CD4-positive, alpha-beta T cell treated with Interferon alpha-2 for 1 hour (primary cell): ENCODE results near the gene ASIC2.
"Not testable (repeated sequence)": the region's sequence is repeated elsewhere in the genome, so short reads cannot be mapped to it uniquely, and the experiment has no call there.

Source experiments
- DNase-seq, 2 donors: peaks; one replicate each; pipeline ENCODE4 v3.0.0-alpha.2; 2020 to 2022

Gene ASIC2

GRCh38 chr17:32970281-32970680 lies 322.8 kb downstream of the ASIC2 start:
- no peak for DNase-seq

DNA sequence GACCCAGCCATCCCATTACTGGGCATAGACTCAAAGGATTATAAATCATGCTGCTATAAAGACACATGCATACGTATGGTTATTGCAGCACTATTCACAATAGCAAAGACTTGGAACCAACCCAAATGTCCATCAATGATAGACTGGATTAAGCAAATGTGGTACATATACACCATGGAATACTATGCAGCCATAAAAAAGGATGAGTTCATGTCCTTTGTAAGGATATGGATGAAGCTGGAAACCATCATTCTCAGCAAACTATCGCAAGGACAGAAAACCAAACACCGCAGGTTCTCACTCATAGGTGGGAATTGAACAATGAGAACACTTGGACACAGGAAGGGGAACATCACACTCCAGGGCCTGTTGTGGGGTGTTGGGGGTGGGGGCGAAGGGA lies 323.9 kb downstream of the ASIC2 start:
- DNase-seq: not testable (repeated sequence)

DNA sequence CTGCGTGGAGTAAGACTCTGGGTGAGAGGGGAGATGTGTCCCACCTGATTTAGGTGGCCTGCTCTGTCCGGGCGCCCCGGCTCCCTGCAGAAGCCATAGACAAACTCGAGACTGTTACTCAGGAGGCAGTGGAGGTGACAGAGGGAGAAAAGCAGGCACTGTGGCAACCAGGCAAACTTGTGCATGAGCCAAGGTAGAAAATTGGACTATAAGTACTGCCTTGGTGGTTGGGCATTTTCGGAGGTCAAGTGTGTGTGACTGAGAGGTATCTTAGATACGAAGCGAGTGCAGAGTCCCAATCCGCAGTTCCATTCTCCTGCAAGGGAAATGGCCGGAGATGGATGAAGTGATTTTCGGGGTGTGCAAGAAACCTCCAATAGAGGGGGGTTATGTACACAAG lies 328.6 kb downstream of the ASIC2 start:
- DNase-seq: no peak
